ENCODE results near the gene GPR142. TPM values are rescaled to one million over a fixed set of nuclear protein-coding genes. Genes with fewer than 3 reads are reported as not detected.

The GPR142 gene, protein sequence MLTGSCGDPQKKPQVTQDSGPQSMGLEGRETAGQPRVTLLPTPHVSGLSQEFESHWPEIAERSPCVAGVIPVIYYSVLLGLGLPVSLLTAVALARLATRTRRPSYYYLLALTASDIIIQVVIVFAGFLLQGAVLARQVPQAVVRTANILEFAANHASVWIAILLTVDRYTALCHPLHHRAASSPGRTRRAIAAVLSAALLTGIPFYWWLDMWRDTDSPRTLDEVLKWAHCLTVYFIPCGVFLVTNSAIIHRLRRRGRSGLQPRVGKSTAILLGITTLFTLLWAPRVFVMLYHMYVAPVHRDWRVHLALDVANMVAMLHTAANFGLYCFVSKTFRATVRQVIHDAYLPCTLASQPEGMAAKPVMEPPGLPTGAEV
- total RNA-seq (not detected in 2 replicates), polyA plus RNA-seq (not detected in 2 replicates), polyA minus RNA-seq (not detected in 2 replicates), Bru-seq, nascent RNA (not detected), BruChase-seq, experiment 1, labeled RNA remaining after a 6-hour chase (not detected), BruChase-seq, experiment 2, labeled RNA remaining after a 2-hour chase (not detected)
- polyA plus RNA-seq (2011; cell fraction: cytosol; rRNA removed), result not detected in 2 replicates
- polyA plus RNA-seq (2011; cell fraction: nucleus; rRNA removed), result not detected in 2 replicates
- polyA plus RNA-seq (2012), result not detected in 2 replicates
- not detected for polyA minus RNA-seq (2011; cell fraction: cytosol; rRNA and poly(A)+ RNA removed)
- not detected in 2 replicates for polyA minus RNA-seq (2011; cell fraction: nucleus; rRNA and poly(A)+ RNA removed)
- long read RNA-seq, result 0 reads

GRCh38 chr17:74367206-74367605 is at the start of gene GPR142:
Gene GPR142 (plus strand): TSS chr17:74367506. CDS start chr17:74369541, 2,035 bp downstream.
- no peaks in the 10 kb centered on the region for H3K79me2 ChIP-seq (ENCODE audit: control insufficient read depth, insufficient read depth, low read length)
- no peaks in the 10 kb centered on the region for H3K9me3 ChIP-seq (replicated peaks; ENCODE audit: control insufficient read depth, insufficient read depth, low read length)
- ChIA-PET CTCF (interaction anchor here (0.8 to 4.9 kb wide), 22 partner anchors 8 to 878 kb away, joined by 3 to 64 read pairs (median 5); no protein-coding TSS in a partner anchor), POLR2A (no interaction called here)
- no peak for TF ChIP-seq POLR2A (IDR thresholded peaks at IDR 0.05; ENCODE audit: low read depth, low read length)
- TF ChIP-seq, protein P1, sequence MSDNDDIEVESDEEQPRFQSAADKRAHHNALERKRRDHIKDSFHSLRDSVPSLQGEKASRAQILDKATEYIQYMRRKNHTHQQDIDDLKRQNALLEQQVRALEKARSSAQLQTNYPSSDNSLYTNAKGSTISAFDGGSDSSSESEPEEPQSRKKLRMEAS (IDR thresholded peaks at IDR 0.05; ENCODE audit: insufficient read depth, insufficient read length), result no peak
- no peak for TF ChIP-seq CTCF (IDR thresholded peaks at IDR 0.05; ENCODE audit: extremely low read depth in 1 of 2, insufficient read depth in 1 of 2, low read depth in 1 of 2, low read length in 2 of 2)
- no peak for TF ChIP-seq FOS (IDR thresholded peaks at IDR 0.05; ENCODE audit: borderline replicate concordance, insufficient read depth, low read length)
- TF ChIP-seq GATA2 (IDR thresholded peaks at IDR 0.05; ENCODE audit: insufficient read depth, insufficient read length, low read depth, low read length), result no peak
- no peak for TF ChIP-seq MYC (IDR thresholded peaks at IDR 0.05; ENCODE audit: low read depth, low read length)
- no peak for TF ChIP-seq JUN (IDR thresholded peaks at IDR 0.05; ENCODE audit: borderline replicate concordance, insufficient read depth, insufficient read length, low read depth)
- no peak for TF ChIP-seq POLR2AphosphoS5 (IDR thresholded peaks at IDR 0.05; ENCODE audit: insufficient read depth, low read depth, low read length)
- TF ChIP-seq EZH2 (IDR thresholded peaks at IDR 0.05; ENCODE audit: borderline replicate concordance, low read depth, low read length, severe bottlenecking), result no peak
- H3K36me3 ChIP-seq (ENCODE audit: control insufficient read depth in 2 of 2, extremely low read depth in 1 of 2, insufficient read depth in 2 of 2, low read length in 2 of 2), result no peaks in the 10 kb centered on the region
- FAIRE-seq (no peak), DNase-seq (ENCODE audit: low read depth, low spot score) (no peak)
- no peaks in the 10 kb centered on the region for H3K9me1 ChIP-seq (replicated peaks; ENCODE audit: control insufficient read depth, extremely low read depth, insufficient read depth, low read length)
- H3K4me1 ChIP-seq (ENCODE audit: control insufficient read depth, extremely low read depth, insufficient read depth, low read length), result no peaks in the 10 kb centered on the region
- no TSS peak for BruUV-seq (replicated peaks)
- no peak within 1 kb of the TSS for H2AFZ ChIP-seq (ENCODE audit: low read depth, low read length)
- H3K27me3 ChIP-seq (ENCODE audit: control insufficient read depth in 2 of 2, insufficient read depth in 2 of 2, low read length in 2 of 2), result no peaks in the 10 kb centered on the region
- H3K4me3 ChIP-seq (replicated peaks in 1 of 3; ENCODE audit: insufficient read depth in 1 of 3, low read depth in 1 of 3, low read length in 3 of 3), result no peak within 1 kb of the TSS
- dilution Hi-C loops (cut with MboI; ENCODE audit: extremely low pct_ligation_motif_present, low sequenced_read_pairs), result no loop called here
- no peaks in the 10 kb centered on the region for H4K20me1 ChIP-seq (replicated peaks; ENCODE audit: control insufficient read depth, extremely low read depth, insufficient read depth, low read length)
- H3K9ac ChIP-seq (replicated peaks; ENCODE audit: extremely low read depth, insufficient read depth, low read length), result no peak within 1 kb of the TSS
- H3K4me2 ChIP-seq (ENCODE audit: insufficient read depth, low read length), result no peak within 1 kb of the TSS
- intact Hi-C loops (cut with micrococcal nuclease), result loop anchor here (5.0 kb wide), 1 partner anchor 155 kb away; the partner anchor contains the start of gene TTYH2
- no peak within 1 kb of the TSS for H3K27ac ChIP-seq (ENCODE audit: insufficient read depth, low read depth, low read length)
